PC-3 (cell line): Measurements from ENCODE around the gene ZNF134. TPM values are rescaled to one million over a fixed set of nuclear protein-coding genes. Genes with fewer than 3 reads are reported as not detected.

Experiments
- ATAC-seq: fragments of 200-7000 bp; cut with Tn5 transposase; 2 replicates; pipeline ENCODE4 v1.9.1; 2020; ENCODE audit warnings: mild to moderate bottlenecking, moderate library complexity
- BruUV-seq: library from RNA; stranded (reverse); fragments of 400-500 nt; replicated peaks from 2 replicates; lab custom pipeline; 2021; lab: Mats Ljungman, UMichigan
- CTCF ChIA-PET: fragments of 300-600 bp; sonication (Branson Sonifier 250); formaldehyde crosslinking; loops from one replicate; lab custom pipeline; 2022; ENCODE audit warnings: antibody characterized with exemption; lab: Charles Lee
- POLR2A ChIA-PET: fragments of 300-600 bp; sonication (Branson Sonifier 250); formaldehyde crosslinking; loops from one replicate; lab custom pipeline; 2022; ENCODE audit warnings: antibody characterized with exemption; ENCODE audit not compliant: unreplicated experiment; lab: Charles Lee
- DNase-seq: peaks from one replicate; pipeline ENCODE4 v3.0.0-alpha.2; 2015
- H2AFZ ChIP-seq: fragments of 300-600 bp; sonication (generic); 2 replicates; pipeline ENCODE4 v1.6.0; 2016; ENCODE audit warnings: antibody characterized with exemption, low read length
- H3F3A ChIP-seq: fragments of 300-600 bp; sonication (generic); one replicate; pipeline ENCODE4 v1.6.0; 2017; ENCODE audit warnings: antibody characterized with exemption, low read length, control low read depth, mild to moderate bottlenecking; ENCODE audit not compliant: unreplicated experiment
- H3K27ac ChIP-seq: fragments of 300-600 bp; sonication (generic); 2 replicates; pipeline ENCODE4 v1.5.1; 2016; ENCODE audit warnings: mild to moderate bottlenecking, low read length
- H3K27me3 ChIP-seq: fragments of 300-600 bp; sonication (generic); 2 replicates; pipeline ENCODE4 v1.6.1; 2016; ENCODE audit warnings: low read length, mixed read lengths
- H3K36me3 ChIP-seq: fragments of 300-600 bp; sonication (generic); 2 replicates; pipeline ENCODE4 v1.6.1; 2016; ENCODE audit warnings: low read depth, mixed run types, low read length, mixed read lengths
- H3K4me1 ChIP-seq: fragments of 300-600 bp; sonication (generic); 2 replicates; pipeline ENCODE4 v1.5.1; 2016; ENCODE audit warnings: low read length; ENCODE audit not compliant: insufficient read depth
- H3K4me2 ChIP-seq: fragments of 300-600 bp; sonication (generic); 2 replicates; pipeline ENCODE4 v1.6.0; 2016; ENCODE audit warnings: low read length
- H3K4me3 ChIP-seq: fragments of 300-600 bp; sonication (generic); 2 replicates; pipeline ENCODE4 v1.5.1; 2016; ENCODE audit warnings: mild to moderate bottlenecking, low read length, mixed read lengths
- H3K79me2 ChIP-seq: fragments of 300-600 bp; sonication (generic); 2 replicates; pipeline ENCODE4 v1.6.1; 2017; ENCODE audit warnings: low read length, mixed read lengths
- H3K9ac ChIP-seq: fragments of 300-600 bp; sonication (generic); 2 replicates; pipeline ENCODE4 v1.6.0; 2016; ENCODE audit warnings: mild to moderate bottlenecking, low read length
- H3K9me2 ChIP-seq: fragments of 300-600 bp; sonication (generic); replicated peaks from 2 replicates; pipeline ENCODE4 v1.6.1; 2016; ENCODE audit warnings: mixed run types, low read length, mixed read lengths
- H3K9me3 ChIP-seq: fragments of 300-600 bp; sonication (generic); 2 replicates; pipeline ENCODE4 v1.6.1; 2016; ENCODE audit warnings: low read length, mixed read lengths
- H4K20me1 ChIP-seq: fragments of 300-600 bp; sonication (generic); 2 replicates; pipeline ENCODE4 v1.6.1; 2016; ENCODE audit warnings: low read length, mixed read lengths
- EZH2 ChIP-seq: fragments of 300-600 bp; sonication (generic); IDR thresholded peaks from one replicate; pipeline ENCODE4 v1.6.1; 2017; ENCODE audit warnings: antibody characterized with exemption, mild to moderate bottlenecking, low read length; ENCODE audit not compliant: unreplicated experiment
- EZH2phosphoT487 ChIP-seq: fragments of 300-600 bp; sonication (generic); IDR thresholded peaks from 2 replicates; pipeline ENCODE4 v1.6.1; 2018; ENCODE audit warnings: mild to moderate bottlenecking, antibody characterized with exemption, low read length, borderline replicate concordance
- intact Hi-C: fragments of 100-400 bp; cut with micrococcal nuclease; formaldehyde crosslinking; loops from 2 replicates; pipeline ENCODE4 v1.9.0; 2023
- total RNA-seq: library from RNA; depleted of rRNA; stranded (reverse); fragments of >200 nt; gene quantifications from 2 replicates; pipeline ENCODE4 v1.2.3, GENCODE V29; 2014
- TF ChIP-seq, protein P1 (sequence below): fragments of 300-600 bp; sonication (generic); conservative IDR thresholded peaks from 2 replicates; pipeline ENCODE4 v1.5.1; 2017; ENCODE audit warnings: antibody characterized with exemption, low read depth, mild to moderate bottlenecking, low read length

The ZNF134 gene
- total RNA-seq, 1 experiment from 2014 or later, result 22.3 TPM

DNA sequence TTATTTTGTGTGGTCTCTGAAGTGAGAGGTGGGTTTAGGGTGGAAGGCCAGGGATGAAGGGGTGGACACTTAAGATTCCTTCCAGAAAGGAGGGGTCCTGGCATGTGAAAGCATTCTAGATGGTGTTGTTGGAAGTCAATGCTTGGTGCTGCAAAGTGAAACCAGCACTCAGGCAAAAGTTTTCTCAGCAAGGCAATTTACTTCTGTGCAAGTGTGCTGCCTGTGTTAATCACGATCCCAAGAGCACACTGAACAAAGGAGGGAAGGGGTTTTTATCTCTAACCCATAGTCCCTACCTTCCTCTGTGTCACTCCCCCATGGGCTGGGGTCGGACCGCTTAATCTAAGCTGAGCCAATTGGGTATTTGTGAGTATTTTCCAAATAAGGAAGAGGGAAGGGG is 1.3 kb downstream of the ZNF134 start:
- no peak overlapping the region for H3K27ac ChIP-seq
- no peak overlapping the region for H2AFZ ChIP-seq
- intact Hi-C loops, result no loop called here
- H3K36me3 ChIP-seq, result peaks cover 61% of the 10 kb centered on the region
- no peaks in the 10 kb centered on the region for H3K9me2 ChIP-seq
- no peak for TF ChIP-seq EZH2
- TF ChIP-seq, protein P1, sequence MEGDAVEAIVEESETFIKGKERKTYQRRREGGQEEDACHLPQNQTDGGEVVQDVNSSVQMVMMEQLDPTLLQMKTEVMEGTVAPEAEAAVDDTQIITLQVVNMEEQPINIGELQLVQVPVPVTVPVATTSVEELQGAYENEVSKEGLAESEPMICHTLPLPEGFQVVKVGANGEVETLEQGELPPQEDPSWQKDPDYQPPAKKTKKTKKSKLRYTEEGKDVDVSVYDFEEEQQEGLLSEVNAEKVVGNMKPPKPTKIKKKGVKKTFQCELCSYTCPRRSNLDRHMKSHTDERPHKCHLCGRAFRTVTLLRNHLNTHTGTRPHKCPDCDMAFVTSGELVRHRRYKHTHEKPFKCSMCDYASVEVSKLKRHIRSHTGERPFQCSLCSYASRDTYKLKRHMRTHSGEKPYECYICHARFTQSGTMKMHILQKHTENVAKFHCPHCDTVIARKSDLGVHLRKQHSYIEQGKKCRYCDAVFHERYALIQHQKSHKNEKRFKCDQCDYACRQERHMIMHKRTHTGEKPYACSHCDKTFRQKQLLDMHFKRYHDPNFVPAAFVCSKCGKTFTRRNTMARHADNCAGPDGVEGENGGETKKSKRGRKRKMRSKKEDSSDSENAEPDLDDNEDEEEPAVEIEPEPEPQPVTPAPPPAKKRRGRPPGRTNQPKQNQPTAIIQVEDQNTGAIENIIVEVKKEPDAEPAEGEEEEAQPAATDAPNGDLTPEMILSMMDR, result no peak
- TF ChIP-seq EZH2phosphoT487, result no peak
- BruUV-seq, result no TSS peak
- peak overlapping the region; percentile 89 for H3K4me2 ChIP-seq
- no peak overlapping the region for H3K9ac ChIP-seq
- no peaks in the 10 kb centered on the region for H3K4me1 ChIP-seq
- peak overlapping the region; percentile 91 for H3K4me3 ChIP-seq
- ChIA-PET CTCF (no interaction called here), POLR2A (no interaction called here)
- ATAC-seq (no peak), DNase-seq (no peak)
- H4K20me1 ChIP-seq, result no peaks in the 10 kb centered on the region
- peaks cover 41% of the 10 kb centered on the region for H3K79me2 ChIP-seq
- peaks cover 62% of the 10 kb centered on the region for H3K9me3 ChIP-seq
- no peaks in the 10 kb centered on the region for H3K27me3 ChIP-seq
- no peaks in the 10 kb centered on the region for H3F3A ChIP-seq

DNA sequence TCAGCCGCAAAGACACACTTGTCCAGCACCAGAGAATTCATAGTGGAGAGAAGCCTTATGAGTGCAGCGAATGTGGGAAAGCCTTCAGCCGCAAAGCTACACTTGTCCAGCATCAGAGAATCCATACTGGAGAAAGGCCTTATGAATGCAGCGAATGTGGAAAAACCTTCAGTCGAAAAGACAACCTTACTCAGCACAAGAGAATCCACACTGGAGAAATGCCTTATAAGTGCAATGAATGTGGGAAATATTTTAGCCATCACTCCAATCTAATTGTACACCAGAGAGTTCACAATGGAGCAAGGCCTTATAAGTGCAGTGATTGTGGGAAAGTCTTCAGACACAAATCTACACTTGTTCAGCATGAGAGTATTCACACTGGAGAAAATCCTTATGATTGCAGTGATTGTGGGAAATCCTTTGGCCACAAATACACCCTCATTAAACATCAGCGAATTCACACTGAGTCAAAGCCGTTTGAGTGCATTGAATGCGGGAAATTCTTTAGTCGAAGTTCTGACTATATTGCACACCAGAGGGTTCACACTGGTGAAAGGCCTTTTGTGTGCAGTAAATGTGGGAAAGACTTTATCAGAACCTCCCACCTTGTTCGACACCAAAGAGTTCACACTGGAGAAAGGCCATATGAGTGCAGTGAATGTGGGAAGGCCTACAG is 6.8 kb downstream of the ZNF134 start:
- DNase-seq (no peak), ATAC-seq (no peak)
- H3K4me3 ChIP-seq, result peak overlapping the region; percentile 13; the same call in 1 of the 2 replicates
- peaks cover 25% of the 10 kb centered on the region for H3K79me2 ChIP-seq
- H3K27me3 ChIP-seq, result no peaks in the 10 kb centered on the region
- H3K36me3 ChIP-seq, result peaks cover 97% of the 10 kb centered on the region
- TSS peak; percentile 4 for BruUV-seq
- TF ChIP-seq EZH2phosphoT487, result no peak
- TF ChIP-seq, protein P1, result no peak
- no peak for TF ChIP-seq EZH2
- CTCF ChIA-PET, result no interaction called here
- intact Hi-C loops, result no loop called here
- H3K9ac ChIP-seq, result no peak overlapping the region
- no peak overlapping the region for H3K4me2 ChIP-seq
- H3K9me3 ChIP-seq, result peaks cover 96% of the 10 kb centered on the region
- H2AFZ ChIP-seq, result no peak overlapping the region
- POLR2A ChIA-PET, result no interaction called here
- H4K20me1 ChIP-seq, result no peaks in the 10 kb centered on the region
- H3K9me2 ChIP-seq, result no peaks in the 10 kb centered on the region
- H3K27ac ChIP-seq, result no peak overlapping the region
- H3F3A ChIP-seq, result no peaks in the 10 kb centered on the region
- H3K4me1 ChIP-seq, result no peaks in the 10 kb centered on the region

DNA sequence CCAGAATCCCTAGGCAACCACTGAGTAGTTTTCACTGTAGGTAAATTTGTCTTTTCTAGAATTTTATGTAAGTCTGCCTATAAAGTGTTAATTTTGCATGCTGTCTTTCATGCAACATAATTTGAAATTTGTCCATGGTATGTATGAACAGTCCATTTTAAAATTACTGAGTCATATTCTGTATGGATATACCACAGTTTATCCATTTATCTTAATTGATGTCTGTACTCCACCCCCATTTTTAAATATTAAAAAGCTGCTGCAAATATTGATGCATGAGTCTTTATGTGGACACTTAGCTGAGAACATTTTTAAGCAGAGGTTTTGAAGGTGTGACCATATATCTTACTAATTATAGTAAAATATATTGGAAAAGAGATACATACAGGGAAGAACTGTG is 9.0 kb downstream of the ZNF134 start:
- H3K9me3 ChIP-seq, result peaks cover 74% of the 10 kb centered on the region
- no peaks in the 10 kb centered on the region for H3K4me1 ChIP-seq
- H3K9me2 ChIP-seq, result no peaks in the 10 kb centered on the region
- H2AFZ ChIP-seq, result no peak overlapping the region
- CTCF ChIA-PET, result no interaction called here
- no peaks in the 10 kb centered on the region for H3K27me3 ChIP-seq
- BruUV-seq, result no TSS peak
- H3K4me3 ChIP-seq, result no peak overlapping the region
- H4K20me1 ChIP-seq, result no peaks in the 10 kb centered on the region
- H3K36me3 ChIP-seq, result peaks cover 76% of the 10 kb centered on the region
- DNase-seq (no peak), ATAC-seq (no peak)
- no peaks in the 10 kb centered on the region for H3F3A ChIP-seq
- 0 out of 2 replicates have a peak, but pooled peaks cover 2% of the 10 kb centered on the region for H3K79me2 ChIP-seq
- POLR2A ChIA-PET, result no interaction called here
- TF ChIP-seq EZH2phosphoT487, result no peak
- TF ChIP-seq, protein P1, result no peak
- TF ChIP-seq EZH2, result no peak
- intact Hi-C loops, result no loop called here
- no peak overlapping the region for H3K27ac ChIP-seq
- no peak overlapping the region for H3K4me2 ChIP-seq
- no peak overlapping the region for H3K9ac ChIP-seq
